ENCODE data around the gene LIN28B.

LIN28B gene

GRCh38 chr6:105111871-105112270, 155.0 kb downstream of the LIN28B start:
- DNase-seq (ENCODE audit: low spot score): no peak

DNA sequence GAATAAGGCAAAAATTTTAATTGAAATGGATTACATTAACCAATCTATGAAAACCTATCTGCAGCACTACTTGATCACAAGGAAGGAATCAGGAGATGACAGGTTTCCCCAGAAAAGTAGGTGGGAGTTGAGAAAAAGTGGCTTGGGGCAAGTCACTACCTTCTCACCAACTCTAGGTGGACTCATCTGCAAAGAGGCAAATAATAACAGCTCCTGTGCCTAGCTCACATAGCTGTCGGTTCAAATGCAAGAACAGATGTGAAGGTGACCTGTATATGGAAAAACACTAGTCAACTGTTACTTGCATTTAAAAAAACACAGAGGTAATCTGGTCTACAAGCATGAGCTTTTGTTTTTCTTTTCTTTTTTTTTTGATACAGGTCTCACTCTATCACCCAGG, 155.7 kb downstream of the LIN28B start:
- DNase-seq (ENCODE audit: low spot score): no peak

- no peak for DNase-seq (ENCODE audit: low spot score)
Measured at GRCh38 chr6:105113422-105113821, 156.5 kb downstream of the LIN28B start.

DNA sequence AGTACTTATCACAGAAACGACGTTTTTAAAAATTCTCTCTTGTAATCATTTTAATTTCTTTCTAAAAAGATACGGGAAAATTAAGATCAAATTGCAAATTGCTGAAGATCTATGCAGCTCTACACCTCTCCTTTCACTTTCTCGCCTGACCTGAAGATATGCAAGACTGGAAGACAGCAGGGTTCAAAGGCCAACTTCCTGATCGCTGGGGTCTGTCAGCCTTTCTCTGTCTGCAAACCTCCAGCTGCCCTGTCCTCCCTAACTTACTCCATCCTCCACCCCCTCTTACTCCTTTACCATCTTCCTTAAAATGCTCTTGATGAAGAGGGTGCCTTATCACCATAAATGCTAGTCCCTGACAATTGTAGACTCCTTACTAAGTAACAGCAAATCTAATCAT, 159.2 kb downstream of the LIN28B start:
- DNase-seq (ENCODE audit: low spot score): no peak

- no peak for DNase-seq (ENCODE audit: low spot score)
Measured at GRCh38 chr6:105120570-105120969, 163.7 kb downstream of the LIN28B start.

DNA sequence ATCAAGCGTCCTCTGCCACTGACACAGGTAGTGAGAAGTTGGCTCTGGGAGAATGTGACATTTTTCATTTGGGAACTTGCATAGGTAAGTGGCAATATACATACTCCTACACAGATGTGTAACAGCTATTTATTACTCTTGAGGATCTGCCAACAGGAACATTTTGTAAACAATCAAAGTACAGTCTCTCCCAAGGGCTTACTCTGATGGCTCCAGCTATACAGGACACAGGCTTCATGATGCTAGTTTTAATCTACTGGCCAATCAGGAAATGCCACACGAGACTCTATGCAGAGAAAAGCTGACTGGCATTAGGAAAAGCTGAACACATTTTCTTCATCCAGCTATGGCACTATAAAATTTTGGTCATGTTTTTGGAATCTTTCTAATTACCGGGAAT, 165.1 kb downstream of the LIN28B start:
- no peak for DNase-seq (ENCODE audit: low spot score)

- DNase-seq (ENCODE audit: low spot score): no peak
Measured at GRCh38 chr6:105122717-105123116, 165.8 kb downstream of the LIN28B start.

Measured in cerebellar cortex (tissue), 1 donor.